Measurements from ENCODE around the gene AGBL5. TPM values are rescaled to one million over a fixed set of nuclear protein-coding genes. Genes with fewer than 3 reads are reported as not detected.
A peak's percentile ranks its signal among the peaks of the same experiment; 100 is the strongest.

Gene AGBL5
- total and polyA plus RNA-seq, 9 of the 15 experiments (the other 6 are each of a cell fraction or from before 2014, with no cell fraction given) = 3.3 to 52.7 (median 26.2) TPM

DNA sequence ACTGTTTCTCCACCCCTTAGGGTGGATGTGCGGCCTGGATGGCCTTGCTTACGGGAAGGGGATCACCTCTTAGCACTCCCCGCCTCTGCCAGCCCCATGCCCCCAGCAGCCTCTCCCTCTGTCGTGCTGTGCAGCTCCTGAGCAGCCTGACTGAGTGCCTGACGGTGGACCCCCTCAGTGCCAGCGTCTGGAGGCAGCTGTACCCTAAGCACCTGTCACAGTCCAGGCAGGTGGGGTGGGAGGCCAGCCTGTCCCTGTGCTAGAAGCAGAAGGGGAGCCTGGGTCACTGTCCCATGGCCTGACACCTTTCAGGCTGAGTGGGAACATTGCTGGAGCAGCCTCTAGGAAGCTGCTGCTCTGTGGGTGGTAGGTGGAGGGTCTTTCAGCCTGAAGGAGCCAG is 13.5 kb upstream of the AGBL5 start:
- ATAC-seq = no peak
- no peak for TF ChIP-seq SMARCC2 (IDR thresholded peaks at IDR 0.05; ENCODE audit: low read depth)
- TF ChIP-seq RBFOX2 (IDR thresholded peaks at IDR 0.05; ENCODE audit: low read depth, low read length) = peak; percentile 55; the same call in 1 of the 2 replicates
- peak; percentile 49; the same call in 1 of the 2 replicates for TF ChIP-seq POLR2G (IDR thresholded peaks at IDR 0.05; ENCODE audit: low read depth, low read length)
- no peak for TF ChIP-seq ADNP (tag; IDR thresholded peaks at IDR 0.05)
- no peak for TF ChIP-seq GTF2E2 (tag; IDR thresholded peaks at IDR 0.05)
- Histone ChIP-seq H3K9me1 (ENCODE audit: control insufficient read depth, insufficient read depth, low read length) (peaks cover 6% of the 10 kb centered on the region), H3K27me3 (ENCODE audit: control insufficient read depth in 2 of 2, insufficient read depth in 2 of 2, low read length in 2 of 2) (no peaks in the 10 kb centered on the region), H3K9ac (ENCODE audit: insufficient read depth in 1 of 2, low read depth in 2 of 2, low read length in 2 of 2) (peak overlapping the region in 1 of 2 experiments; percentile 8; a peak in 1 of 4 replicates), H3K9me3 (replicated peaks; ENCODE audit: control insufficient read depth, insufficient read depth, low read depth, low read length) (no peaks in the 10 kb centered on the region), H3K4me1 (replicated peaks in 1 of 2; ENCODE audit: control insufficient read depth in 2 of 2, insufficient read depth in 2 of 2, low read length in 2 of 2) (peaks cover 5 to 8% of the 10 kb centered on the region in 2 experiments; a peak in 3 of 5 replicates), H3K79me2 (ENCODE audit: control insufficient read depth, insufficient read depth, low read length) (peaks cover 26% of the 10 kb centered on the region), H2AFZ (ENCODE audit: low read depth, low read length) (no peak overlapping the region), H3K36me3 (ENCODE audit: control insufficient read depth, insufficient read depth, low read length) (peaks cover 95% of the 10 kb centered on the region), H3K4me2 (ENCODE audit: insufficient read depth, low read length) (no peak overlapping the region), H3K4me3 (no peak overlapping the region), H3K27ac (ENCODE audit: extremely low read depth, low read depth, low read length) (no peak overlapping the region), H4K20me1 (replicated peaks; ENCODE audit: control insufficient read depth, insufficient read depth, low read length) (no peaks in the 10 kb centered on the region)
- in situ Hi-C loops (cut with MboI) (no loop called here), intact Hi-C loops (cut with micrococcal nuclease) (no loop called here)
- 75% methylated on average over 6 of the region's 6 CpGs for WGBS (ENCODE audit: insufficient coverage, low coverage, missing lambda C conversion rate)
- CTCF ChIA-PET (ENCODE audit: low intra/inter-chr PET ratio) = no interaction called here
- BruUV-seq (replicated peaks) = no TSS peak
- POLR2A ChIA-PET = interaction anchor here (0.7 to 1.9 kb wide), 11 partner anchors 12 to 194 kb away, joined by 3 to 7 read pairs (median 3); partner anchors contain the start of gene AGBL5
- no peak for DNase-seq (ENCODE audit: extremely low read depth in 1 of 4, low spot score in 3 of 4)
- FAIRE-seq = no peak
